ENCODE results near the gene SERPINA12.

Gene SERPINA12

GRCh38 chr14:94446126-94446525, 63.1 kb downstream of the SERPINA12 start:
- TF ChIP-seq, protein P1, sequence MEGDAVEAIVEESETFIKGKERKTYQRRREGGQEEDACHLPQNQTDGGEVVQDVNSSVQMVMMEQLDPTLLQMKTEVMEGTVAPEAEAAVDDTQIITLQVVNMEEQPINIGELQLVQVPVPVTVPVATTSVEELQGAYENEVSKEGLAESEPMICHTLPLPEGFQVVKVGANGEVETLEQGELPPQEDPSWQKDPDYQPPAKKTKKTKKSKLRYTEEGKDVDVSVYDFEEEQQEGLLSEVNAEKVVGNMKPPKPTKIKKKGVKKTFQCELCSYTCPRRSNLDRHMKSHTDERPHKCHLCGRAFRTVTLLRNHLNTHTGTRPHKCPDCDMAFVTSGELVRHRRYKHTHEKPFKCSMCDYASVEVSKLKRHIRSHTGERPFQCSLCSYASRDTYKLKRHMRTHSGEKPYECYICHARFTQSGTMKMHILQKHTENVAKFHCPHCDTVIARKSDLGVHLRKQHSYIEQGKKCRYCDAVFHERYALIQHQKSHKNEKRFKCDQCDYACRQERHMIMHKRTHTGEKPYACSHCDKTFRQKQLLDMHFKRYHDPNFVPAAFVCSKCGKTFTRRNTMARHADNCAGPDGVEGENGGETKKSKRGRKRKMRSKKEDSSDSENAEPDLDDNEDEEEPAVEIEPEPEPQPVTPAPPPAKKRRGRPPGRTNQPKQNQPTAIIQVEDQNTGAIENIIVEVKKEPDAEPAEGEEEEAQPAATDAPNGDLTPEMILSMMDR (IDR thresholded peaks at IDR 0.05; ENCODE audit: low read length): no peak
- TF ChIP-seq EZH2 (IDR thresholded peaks at IDR 0.05; ENCODE audit: borderline replicate concordance, low read length): no peak
- H3K4me2 ChIP-seq (ENCODE audit: low read length): no peak overlapping the region

GRCh38 chr14:94445003-94445402, 64.3 kb downstream of the SERPINA12 start:
- Histone ChIP-seq H3F3A (ENCODE audit: insufficient read depth, low read length) (no peaks in the 10 kb centered on the region), H4K20me1 (ENCODE audit: insufficient read depth, low read length) (no peaks in the 10 kb centered on the region), H2AFZ (ENCODE audit: low read length) (no peak overlapping the region), H3K4me3 (ENCODE audit: low read depth, low read length, poor library complexity, severe bottlenecking) (no peak overlapping the region), H3K4me1 (ENCODE audit: insufficient read depth, low read length, severe bottlenecking) (no peaks in the 10 kb centered on the region), H3K4me2 (ENCODE audit: low read length) (no peak overlapping the region), H3K27me3 (ENCODE audit: insufficient read depth, low read length) (0 out of 2 replicates have a peak, but pooled peaks cover 10% of the 10 kb centered on the region), H3K36me3 (ENCODE audit: insufficient read depth, low read length) (no peaks in the 10 kb centered on the region), H3K9me2 (ENCODE audit: low read depth, low read length) (no peaks in the 10 kb centered on the region), H3K27ac (ENCODE audit: low read depth, low read length, poor library complexity, severe bottlenecking) (no peak overlapping the region), H3K9ac (ENCODE audit: low read length) (no peak overlapping the region), H3K79me2 (ENCODE audit: insufficient read depth, low read length) (no peaks in the 10 kb centered on the region), H3K9me3 (ENCODE audit: low read length) (no peaks in the 10 kb centered on the region)
- no peak for TF ChIP-seq EZH2 (IDR thresholded peaks at IDR 0.05; ENCODE audit: borderline replicate concordance, low read length)
- TF ChIP-seq, protein P1 (IDR thresholded peaks at IDR 0.05; ENCODE audit: low read length): no peak

More at GRCh38 chr14:94446126-94446525, 63.1 kb downstream of the SERPINA12 start:
- Histone ChIP-seq H3F3A (ENCODE audit: insufficient read depth, low read length) (no peaks in the 10 kb centered on the region), H3K4me3 (ENCODE audit: low read depth, low read length, poor library complexity, severe bottlenecking) (no peak overlapping the region), H3K9ac (ENCODE audit: low read length) (no peak overlapping the region), H3K9me2 (ENCODE audit: low read depth, low read length) (no peaks in the 10 kb centered on the region), H4K20me1 (ENCODE audit: insufficient read depth, low read length) (no peaks in the 10 kb centered on the region), H3K9me3 (ENCODE audit: low read length) (no peaks in the 10 kb centered on the region), H3K36me3 (ENCODE audit: insufficient read depth, low read length) (no peaks in the 10 kb centered on the region), H3K27me3 (ENCODE audit: insufficient read depth, low read length) (0 out of 2 replicates have a peak, but pooled peaks cover 12% of the 10 kb centered on the region), H2AFZ (ENCODE audit: low read length) (no peak overlapping the region), H3K79me2 (ENCODE audit: insufficient read depth, low read length) (no peaks in the 10 kb centered on the region), H3K27ac (ENCODE audit: low read depth, low read length, poor library complexity, severe bottlenecking) (no peak overlapping the region), H3K4me1 (ENCODE audit: insufficient read depth, low read length, severe bottlenecking) (no peaks in the 10 kb centered on the region)

GRCh38 chr14:94441531-94442205, 67.6 kb downstream of the SERPINA12 start:
- no peaks in the 10 kb centered on the region for H3F3A ChIP-seq (ENCODE audit: insufficient read depth, low read length)

More at GRCh38 chr14:94441531-94442205, 67.6 kb downstream of the SERPINA12 start:
- TF ChIP-seq EZH2 (IDR thresholded peaks at IDR 0.05; ENCODE audit: borderline replicate concordance, low read length): no peak
- TF ChIP-seq, protein P1 (IDR thresholded peaks at IDR 0.05; ENCODE audit: low read length): no peak
- no peaks in the 10 kb centered on the region for H3K36me3 ChIP-seq (ENCODE audit: insufficient read depth, low read length)
- no peak overlapping the region for H3K27ac ChIP-seq (ENCODE audit: low read depth, low read length, poor library complexity, severe bottlenecking)
- no peaks in the 10 kb centered on the region for H3K9me2 ChIP-seq (ENCODE audit: low read depth, low read length)
- H3K9me3 ChIP-seq (ENCODE audit: low read length): no peaks in the 10 kb centered on the region
- no peak overlapping the region for H3K9ac ChIP-seq (ENCODE audit: low read length)
- no peaks in the 10 kb centered on the region for H4K20me1 ChIP-seq (ENCODE audit: insufficient read depth, low read length)
- H3K27me3 ChIP-seq (ENCODE audit: insufficient read depth, low read length): no peaks in the 10 kb centered on the region
- H3K4me3 ChIP-seq (ENCODE audit: low read depth, low read length, poor library complexity, severe bottlenecking): no peak overlapping the region
- H2AFZ ChIP-seq (ENCODE audit: low read length): no peak overlapping the region
- no peaks in the 10 kb centered on the region for H3K4me1 ChIP-seq (ENCODE audit: insufficient read depth, low read length, severe bottlenecking)
- no peak overlapping the region for H3K4me2 ChIP-seq (ENCODE audit: low read length)
- no peaks in the 10 kb centered on the region for H3K79me2 ChIP-seq (ENCODE audit: insufficient read depth, low read length)
